ENCODE results near the gene SYT12.

- TF ChIP-seq CTCF (IDR thresholded peaks at IDR 0.05) (no peak), EMX1 (CRISPR knock-in tag; IDR thresholded peaks at IDR 0.05) (no peak), ATF3 (CRISPR knock-in tag; conservative IDR thresholded peaks at IDR 0.05) (no peak), MAX (CRISPR knock-in tag; IDR thresholded peaks at IDR 0.05) (no peak), ZNF121 (CRISPR knock-in tag; IDR thresholded peaks at IDR 0.05) (no peak), ZBTB21 (CRISPR knock-in tag; IDR thresholded peaks at IDR 0.05; ENCODE audit: borderline replicate concordance) (no peak), STAT6 (CRISPR knock-in tag; conservative IDR thresholded peaks at IDR 0.05; ENCODE audit: low read depth) (no peak), E2F4 (CRISPR knock-in tag; IDR thresholded peaks at IDR 0.05; ENCODE audit: borderline replicate concordance, low read depth) (no peak), ATF6 (CRISPR knock-in tag; IDR thresholded peaks at IDR 0.05) (no peak)
Observed at GRCh38 chr11:67023957-67024353, 1.0 kb downstream of the SYT12 start.

All from WTC11 (cell line).